GM18507 (cell line): Measurements from ENCODE around the gene AIMP1.

Source experiments
- DNase-seq: peaks from one replicate; pipeline ENCODE4 v3.0.0; 2011; ENCODE audit warnings: low read depth; ENCODE audit not compliant: insufficient read length; ENCODE audit errors: extremely low spot score
- FAIRE-seq: peaks from 2 replicates; lab custom pipeline; 2011; peaks lifted over from hg19 to GRCh38; lab: Jason Lieb, UNC

Gene AIMP1

DNA sequence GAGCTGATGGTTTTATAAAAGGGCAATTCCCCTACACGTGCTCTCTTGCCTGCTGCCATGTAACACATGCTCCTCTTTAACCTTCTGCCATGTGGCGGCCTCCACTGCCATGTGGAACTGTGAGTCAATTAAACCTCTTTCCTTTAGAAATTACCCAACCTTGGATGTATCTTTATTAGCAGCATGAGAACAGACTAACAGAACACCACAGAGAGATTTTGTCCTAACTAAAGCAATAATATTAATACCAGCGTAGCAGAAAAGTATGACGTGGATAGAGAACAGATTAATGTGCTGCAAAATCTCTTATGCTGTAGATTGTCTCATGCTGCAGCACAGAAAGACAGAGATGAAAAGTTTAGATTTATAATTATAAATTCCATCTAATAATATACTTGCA, 23.1 kb downstream of the AIMP1 start:
- DNase-seq (no peak), FAIRE-seq (no peak)

DNA sequence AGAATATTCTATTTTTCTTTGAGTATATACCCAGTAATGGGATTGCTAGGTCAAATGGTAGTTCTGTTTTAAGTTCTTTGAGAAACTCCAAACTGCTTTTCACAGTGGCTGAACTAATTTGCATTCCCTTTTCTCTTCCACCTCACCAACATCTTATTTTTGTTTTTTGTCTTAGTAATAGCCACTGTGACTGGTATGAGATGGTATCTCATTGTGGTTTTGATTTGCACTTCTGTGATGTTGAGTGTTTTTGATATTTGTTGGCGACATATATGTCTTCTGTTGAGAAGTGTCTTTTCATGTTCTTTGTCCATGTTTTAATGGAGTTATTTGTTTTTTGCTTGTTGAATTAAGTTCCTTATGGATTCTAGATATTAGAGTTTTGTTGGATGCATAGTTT, 24.4 kb downstream of the AIMP1 start:
- no peak for DNase-seq

DNA sequence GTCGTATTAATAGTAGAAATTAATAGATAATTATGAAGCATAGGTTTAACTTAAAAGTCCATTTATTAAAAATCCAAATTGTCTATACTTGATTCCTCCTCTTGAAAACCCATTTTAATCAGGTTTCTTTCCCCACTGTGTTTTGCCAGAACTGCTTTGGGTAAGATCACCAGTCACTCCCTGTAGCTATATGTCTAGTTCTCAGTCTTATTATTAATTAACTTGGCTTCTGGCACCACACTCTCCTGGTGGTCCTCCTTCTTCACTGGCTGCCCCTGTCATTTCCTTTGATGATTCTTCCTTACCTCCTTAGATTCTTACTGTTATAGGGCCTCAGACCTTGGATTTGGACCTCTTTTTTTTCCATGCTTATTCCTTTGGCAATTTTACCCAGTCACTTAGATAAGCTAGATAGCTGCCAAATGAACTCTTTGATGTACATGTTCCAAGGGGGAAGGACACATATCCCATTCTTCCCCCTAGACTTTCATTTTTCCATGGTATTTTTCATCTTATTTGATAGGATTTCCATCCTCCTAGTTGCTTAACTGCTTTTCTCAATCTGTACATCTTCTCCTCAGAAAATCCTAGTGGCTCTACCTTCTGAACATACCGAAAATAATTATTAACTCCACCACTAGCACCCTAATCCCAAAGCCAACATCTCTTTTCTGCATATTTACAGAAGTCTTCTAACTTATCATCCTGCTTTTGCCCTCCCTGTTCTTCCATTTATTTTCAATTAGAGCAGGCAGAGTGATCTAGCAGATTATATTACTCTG, 27.7 kb downstream of the AIMP1 start:
- FAIRE-seq: no peak
- no peak for DNase-seq

More for the DNA sequence above, 24.4 kb downstream of the AIMP1 start:
- no peak for FAIRE-seq

DNA sequence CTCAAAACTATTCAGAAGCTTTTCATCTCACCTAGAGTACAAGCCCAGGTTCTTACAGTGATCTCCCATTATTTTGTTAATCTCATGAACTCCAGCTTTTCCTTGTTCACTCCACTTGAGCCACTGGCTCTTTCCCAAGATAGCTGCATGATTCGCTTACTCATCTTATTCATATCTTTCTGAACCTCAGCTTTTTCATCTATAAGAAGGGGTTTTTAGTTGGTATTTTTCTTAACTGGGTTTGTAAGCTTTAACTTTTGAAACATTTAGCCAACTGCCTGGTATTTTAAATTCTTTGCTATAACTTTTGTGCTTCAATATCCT, 28.3 kb downstream of the AIMP1 start:
- FAIRE-seq: no peak
- no peak for DNase-seq

DNA sequence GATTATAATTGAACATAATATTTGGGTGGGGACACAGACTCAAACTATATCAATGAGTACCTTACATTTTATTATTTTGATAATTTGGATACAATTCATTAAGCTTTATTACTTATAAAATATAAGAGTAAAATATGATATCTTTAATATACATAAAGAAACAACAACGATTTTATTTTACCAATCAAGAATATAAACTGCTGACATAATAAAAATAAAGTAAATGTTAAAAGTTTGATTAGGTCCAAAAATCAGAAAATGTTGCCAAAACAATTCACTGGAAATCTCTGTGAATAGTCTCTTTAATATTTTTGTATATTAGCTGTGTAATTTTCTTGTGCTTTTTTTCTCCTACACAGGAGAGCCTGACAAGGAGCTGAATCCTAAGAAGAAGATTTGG, 30.8 kb downstream of the AIMP1 start:
- no peak for DNase-seq
- no peak for FAIRE-seq

DNA sequence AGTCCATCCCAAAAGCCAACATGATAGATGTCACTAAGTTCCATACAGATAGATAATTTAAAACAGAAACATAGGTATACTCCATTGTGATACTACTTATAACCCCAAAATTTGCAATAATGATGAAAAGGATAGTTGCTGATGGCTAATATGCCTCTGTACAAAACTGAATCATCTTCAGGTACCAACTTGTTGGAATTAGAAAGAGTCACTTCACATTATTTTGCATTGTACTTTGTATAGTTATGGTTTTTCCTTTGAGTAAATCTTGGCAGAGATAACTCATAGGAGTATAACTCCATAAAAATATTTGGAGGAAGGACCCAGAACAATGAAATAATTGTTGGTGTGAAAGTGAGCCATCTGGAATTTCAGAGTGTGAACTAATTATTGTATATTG, 34.7 kb downstream of the AIMP1 start:
- no peak for FAIRE-seq
- DNase-seq: no peak

DNA sequence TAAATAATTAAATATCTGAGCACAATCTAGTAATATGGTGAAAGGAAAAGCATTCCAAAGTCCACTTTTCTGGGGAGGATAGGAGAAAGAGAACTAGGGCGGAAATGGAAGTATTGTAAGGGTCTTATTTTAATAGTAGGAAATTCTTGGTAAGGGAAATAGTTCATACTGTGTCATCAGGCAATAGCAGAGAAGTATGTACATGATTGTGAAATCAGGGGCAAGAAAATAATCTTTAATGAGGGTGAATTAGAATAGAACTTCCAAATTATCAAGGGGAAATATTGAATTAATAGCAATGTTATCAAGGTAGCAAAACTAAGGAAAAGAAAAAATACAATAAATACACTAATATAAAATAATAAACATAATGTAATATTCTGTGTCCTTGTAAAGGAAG, 37.4 kb downstream of the AIMP1 start:
- FAIRE-seq (no peak), DNase-seq (no peak)

DNA sequence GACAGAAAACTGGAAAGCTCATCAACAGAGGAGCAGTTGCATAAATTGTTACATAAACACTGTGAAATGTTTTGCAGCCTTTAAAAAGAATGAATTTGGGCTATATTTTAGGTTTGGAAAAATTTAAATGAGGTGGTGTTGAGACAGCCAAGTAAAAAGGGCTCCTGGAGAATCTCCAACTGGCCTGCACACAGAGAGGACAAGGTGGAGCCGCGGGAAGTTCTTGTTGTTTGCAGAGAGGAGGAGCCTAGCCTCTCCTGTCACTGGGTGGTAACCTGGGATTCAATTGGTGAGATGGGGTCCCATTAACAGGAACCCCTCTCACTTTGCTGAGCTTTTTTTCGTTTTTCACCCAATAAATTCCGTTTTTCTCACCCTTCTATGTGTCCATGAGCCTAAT, 38.8 kb downstream of the AIMP1 start:
- DNase-seq: no peak
- FAIRE-seq: no peak

DNA sequence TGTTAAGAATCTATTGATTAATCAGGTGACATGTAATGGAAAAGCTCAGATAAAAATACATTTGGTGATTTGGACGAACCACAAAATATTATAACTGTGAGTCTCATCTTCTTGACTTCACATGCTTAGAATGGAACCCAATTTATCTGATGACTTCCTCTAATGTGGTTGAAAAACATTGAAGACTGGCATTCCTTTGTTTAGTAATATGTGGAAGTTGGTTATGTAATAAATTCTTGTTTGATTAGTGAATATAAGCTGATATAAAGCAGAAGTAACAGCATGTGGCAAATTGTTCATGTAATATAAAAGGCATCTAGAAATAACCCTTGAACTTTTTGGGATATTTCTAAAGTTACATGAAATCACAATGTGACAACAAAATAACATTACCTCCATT, 42.5 kb downstream of the AIMP1 start:
- no peak for FAIRE-seq
- DNase-seq: no peak

DNA sequence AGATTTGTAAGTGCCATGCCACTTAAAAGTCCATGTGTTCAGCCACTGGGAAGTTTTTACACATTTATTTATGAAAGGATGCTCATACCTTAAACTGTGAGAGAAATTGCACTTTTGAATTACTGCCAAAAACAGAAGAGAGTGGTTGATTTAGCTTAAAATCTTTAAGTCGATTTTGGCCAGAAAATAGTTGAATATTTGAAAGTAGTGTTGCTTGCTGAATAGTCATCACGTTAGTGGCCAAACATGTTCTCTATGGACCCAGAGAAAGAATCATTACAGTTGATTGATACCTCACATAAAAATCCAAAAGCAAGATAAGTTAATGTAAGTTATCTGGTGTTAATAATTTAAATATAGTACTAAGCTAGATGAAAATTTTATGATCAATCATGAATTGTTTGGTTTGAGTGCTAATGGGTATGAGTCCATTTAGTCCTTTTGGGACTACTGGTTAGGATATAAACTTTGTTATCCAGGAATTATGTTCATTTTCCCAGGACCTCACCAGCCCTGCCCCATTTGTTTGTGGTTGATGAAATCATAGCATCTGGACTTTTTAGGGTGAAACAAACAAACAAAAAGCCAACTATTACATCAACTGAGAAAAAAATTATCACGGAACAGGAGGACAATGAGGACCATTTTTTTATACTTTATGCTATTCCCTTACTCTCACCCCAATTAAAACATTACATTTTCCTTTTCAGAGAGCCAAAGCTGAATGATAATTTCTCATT, 45.9 kb downstream of the AIMP1 start:
- FAIRE-seq: no peak

DNA sequence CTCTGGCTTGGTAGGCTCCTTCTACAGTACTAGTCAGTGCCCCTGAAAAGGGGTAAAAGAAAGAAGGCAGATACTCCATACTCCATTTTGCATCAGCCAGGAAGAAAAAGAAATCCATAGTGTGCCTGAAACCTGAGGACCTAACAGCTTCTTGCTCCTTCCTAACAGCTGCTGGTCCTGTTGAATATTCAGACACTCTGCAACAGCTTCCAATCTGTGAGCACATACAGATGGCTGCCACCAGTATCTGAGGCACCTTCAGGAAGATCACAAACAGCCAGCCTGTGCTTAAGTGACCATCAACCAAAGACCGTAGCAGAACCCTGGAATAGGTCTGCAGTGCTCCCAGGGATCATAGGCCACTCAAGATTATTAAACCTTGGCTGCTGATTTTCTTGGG, 47.9 kb downstream of the AIMP1 start:
- DNase-seq (no peak), FAIRE-seq (no peak)

More for the DNA sequence above, 45.9 kb downstream of the AIMP1 start:
- DNase-seq: no peak

DNA sequence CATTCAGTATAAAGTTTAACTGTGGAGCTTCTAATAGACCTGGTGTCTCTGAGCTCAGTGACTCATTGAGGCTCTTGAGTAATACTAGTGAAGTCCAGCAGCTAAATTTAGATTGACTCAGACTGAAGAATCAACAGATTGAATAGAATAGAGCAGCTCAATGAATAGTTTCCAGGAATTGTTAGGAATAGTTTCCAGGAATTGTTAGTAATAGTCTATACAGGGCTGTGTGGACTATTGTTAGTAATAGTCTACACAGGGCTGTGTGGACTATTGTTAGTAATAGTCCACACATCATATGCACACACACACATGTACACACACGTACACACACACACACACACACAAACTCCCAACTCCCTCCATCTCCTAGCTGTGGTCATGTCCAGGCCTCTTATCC, 49.3 kb downstream of the AIMP1 start:
- FAIRE-seq: no peak
- no peak for DNase-seq

DNA sequence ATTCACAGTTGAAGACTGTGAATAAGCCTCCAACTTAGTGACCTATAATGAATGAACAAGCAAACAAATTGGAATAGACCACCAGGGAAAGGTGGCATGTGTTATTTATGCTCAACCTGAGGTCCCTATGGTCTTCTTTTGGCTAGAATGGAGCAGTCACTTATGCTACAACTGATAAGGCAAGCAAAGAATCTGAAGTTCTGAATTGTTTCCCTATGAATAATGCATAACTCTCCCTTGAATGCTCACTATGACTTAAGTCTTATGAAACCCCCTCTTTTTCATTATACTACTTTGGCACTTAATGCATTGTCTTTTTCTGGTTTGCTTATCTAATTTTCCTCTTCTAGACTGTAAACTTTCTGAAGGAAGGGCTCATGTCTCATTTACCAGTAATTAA, 49.7 kb downstream of the AIMP1 start:
- DNase-seq (no peak), FAIRE-seq (no peak)

DNA sequence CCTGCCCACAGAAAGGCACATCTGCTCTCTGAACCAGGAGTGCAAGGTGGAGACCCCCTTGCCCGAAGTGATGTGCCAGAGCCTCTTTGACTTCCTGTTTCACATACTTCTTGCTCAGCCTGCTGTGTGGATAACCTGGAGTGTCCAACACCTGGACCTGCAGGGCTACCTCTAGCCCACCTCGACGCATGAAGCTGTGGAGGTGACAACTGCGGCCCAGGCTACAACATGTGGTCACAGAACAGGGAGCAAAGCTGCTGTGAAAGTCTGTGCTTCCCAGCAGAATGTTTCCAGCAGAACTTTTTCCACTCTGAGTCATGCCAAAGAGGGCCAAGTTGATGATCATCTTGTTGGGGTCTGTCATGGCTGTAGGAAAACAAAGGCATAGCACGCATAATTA, 50.7 kb downstream of the AIMP1 start:
- no peak for DNase-seq
- FAIRE-seq: no peak

DNA sequence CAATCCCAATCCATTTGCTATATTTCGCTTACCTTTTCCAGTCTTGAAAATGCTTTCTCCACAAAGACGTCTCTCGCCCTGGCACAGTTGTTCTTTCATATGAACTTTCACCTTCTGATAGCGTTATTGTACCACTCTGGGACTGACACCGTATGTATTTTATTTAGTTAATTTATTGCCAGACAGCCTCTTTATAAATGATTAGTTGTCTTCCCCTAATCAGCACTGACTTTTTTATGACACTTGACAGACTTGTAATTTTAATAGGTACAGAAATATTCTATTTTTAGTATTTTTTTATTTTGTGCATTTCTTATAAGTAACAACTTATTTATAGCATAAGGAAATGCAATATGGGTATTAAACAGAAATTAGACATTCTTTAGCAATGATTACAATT, 52.3 kb downstream of the AIMP1 start, which contains the start of gene GIMD1:
GIMD1 (minus strand) TSS at position 101 of the 400 bp plus-strand sequence. CDS start 1,343 bp downstream, outside the sequence.
- FAIRE-seq: no peak

DNA sequence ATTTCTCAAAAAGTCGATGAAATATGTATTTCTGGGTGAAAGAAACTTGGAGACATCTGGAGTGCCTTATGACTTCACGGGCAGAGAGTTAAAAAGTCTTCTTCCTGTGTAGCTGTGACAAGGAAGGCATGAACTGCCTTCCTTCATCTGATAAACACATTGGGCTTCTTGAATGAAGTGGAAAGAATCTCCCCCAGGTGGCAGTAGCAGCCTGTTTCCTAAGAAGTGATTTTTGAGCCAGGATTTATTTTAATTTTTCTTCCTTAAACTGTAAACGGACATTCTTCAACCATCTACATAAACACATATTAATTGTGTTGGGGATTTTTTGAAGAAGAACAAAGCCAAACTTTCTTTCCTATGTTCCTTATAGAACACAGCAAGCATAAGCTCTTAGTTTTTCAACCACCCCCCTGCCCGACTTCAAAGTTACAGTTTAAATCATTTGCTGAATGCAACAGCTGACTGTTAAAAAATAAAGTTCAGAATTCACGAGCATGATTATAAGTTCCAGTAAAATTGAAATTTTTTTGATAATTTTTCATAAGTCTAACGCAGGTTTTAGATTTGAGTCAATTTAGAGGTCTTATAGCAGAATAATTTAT, 53.2 kb downstream of the AIMP1 start:
- FAIRE-seq: peak; percentile 62

More for the DNA sequence above, 52.3 kb downstream of the AIMP1 start, which contains the start of gene GIMD1:
- no peak for DNase-seq

DNA sequence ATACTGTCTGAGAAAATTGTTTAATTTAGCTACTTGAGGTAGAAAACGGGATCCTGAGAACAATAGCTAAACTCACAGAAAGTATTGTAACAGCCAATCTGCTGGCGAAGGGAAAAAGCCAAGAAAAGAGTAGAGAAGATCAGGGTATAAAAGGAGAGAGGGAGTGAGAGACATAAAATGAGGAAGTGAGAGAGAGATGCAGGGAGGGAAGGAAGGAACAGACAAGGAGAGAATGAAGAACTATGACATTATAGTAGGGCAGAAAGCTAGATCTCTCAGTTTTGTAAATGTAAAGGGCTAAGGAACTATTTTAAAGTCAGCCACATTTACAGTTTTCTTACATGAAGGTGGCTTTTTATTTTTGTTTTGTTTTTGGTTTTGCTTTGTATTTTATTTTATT, 53.9 kb downstream of the AIMP1 start:
- DNase-seq (no peak), FAIRE-seq (no peak)

More for the DNA sequence above, 53.2 kb downstream of the AIMP1 start:
- peak; percentile 0 for DNase-seq

DNA sequence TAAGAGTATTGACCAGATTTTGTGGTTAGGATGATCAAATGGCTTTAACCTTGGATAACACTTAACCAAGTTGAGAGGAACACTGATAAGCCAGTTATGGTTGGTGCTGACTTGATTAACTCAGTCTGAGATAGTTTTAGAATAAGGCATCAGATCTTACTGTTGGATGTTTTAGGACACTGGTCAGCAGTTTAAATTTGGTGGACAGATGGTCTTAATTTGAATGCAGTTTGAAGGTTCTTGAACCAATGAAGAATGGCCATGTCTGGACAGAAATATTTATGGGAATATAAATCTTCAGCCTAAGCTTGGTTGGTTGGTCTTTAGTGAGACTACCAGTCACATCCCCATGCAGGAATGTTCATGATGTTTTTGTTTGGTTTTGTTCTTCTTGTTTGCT, 54.8 kb downstream of the AIMP1 start:
- DNase-seq (no peak), FAIRE-seq (no peak)

DNA sequence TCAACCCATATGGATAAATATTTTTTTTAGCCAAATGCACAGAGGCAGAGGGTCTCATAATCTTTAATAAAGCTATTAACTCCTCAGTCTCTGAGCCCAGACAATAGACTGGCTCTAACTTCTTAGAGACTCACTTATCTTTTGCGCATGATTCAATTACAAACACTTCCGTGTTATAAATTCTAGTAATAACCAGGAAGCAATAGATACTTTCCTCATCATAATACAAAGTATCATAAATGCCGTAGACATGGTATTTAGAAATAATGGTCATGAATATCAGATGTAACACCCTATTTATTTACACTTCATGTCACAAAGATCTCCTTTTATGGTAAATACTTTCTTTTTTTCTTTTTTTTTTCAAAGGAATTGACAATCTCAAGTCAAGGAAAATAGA, 56.7 kb downstream of the AIMP1 start:
- no peak for FAIRE-seq
- DNase-seq: no peak

DNA sequence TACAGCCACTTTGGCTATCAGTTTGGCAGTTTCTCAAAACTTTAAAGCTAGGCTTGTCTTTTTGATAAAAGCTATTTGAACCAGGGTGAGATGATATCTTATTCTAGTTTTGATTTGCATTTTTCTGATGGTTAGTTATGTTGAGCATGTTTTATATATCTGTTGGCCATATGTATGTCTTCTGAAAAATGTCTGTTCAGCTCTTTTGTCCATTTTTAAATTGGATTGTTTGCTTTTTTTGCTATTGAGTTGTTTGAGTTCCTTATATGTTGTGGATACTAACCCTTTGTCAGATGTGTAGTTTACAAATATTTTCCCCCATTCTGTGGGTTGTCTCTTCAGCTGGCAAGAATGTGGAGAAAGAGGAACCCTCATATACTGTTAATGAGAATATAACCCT, 63.8 kb downstream of the AIMP1 start:
- FAIRE-seq (no peak), DNase-seq (no peak)

DNA sequence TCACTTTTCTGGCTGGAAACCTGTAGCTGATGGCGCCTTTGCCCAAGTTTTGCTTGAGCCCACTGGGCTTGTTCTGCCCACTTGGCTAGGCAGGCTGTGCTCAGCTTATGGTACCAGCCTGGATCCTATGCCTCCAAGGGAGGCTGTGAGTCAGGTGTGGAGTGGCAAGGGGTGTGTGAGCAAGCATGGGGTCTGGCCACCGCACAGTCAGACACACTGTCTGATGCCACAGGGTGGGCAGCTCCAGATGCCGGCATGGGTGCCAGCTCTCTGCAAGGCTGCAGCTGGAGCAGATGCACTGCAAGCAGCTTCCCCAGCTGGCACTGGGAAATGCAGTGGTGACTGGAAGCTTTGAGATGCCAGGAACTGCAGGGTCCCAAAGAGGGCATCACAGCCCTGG, 68.5 kb downstream of the AIMP1 start:
- no peak for DNase-seq
- FAIRE-seq: no peak
